Memory B cell (primary cell): ENCODE measurements around the gene SPATA7.

Experiments used
- ATAC-seq: fragments of 150-1000 bp; cut with Tn5 transposase; 2 replicates; pipeline ENCODE4 v1.10.0; 2021; ENCODE audit warnings: low read depth, mild to moderate bottlenecking, moderate library complexity
- DNase-seq, 2 donors: peaks; one replicate each; pipeline ENCODE4 v3.0.0; 2022; ENCODE audit warnings: low spot score in 2 of 2
- H3K27ac Mint-ChIP-seq: one replicate; pipeline ENCODE4 v1.8.0; 2022; ENCODE audit warnings: mild to moderate bottlenecking, moderate library complexity, mixed read lengths
- H3K27me3 Mint-ChIP-seq: one replicate; pipeline ENCODE4 v1.8.0; 2022; ENCODE audit warnings: mixed read lengths
- H3K36me3 Mint-ChIP-seq: one replicate; pipeline ENCODE4 v1.8.0; 2022; ENCODE audit warnings: mild to moderate bottlenecking, mixed read lengths
- H3K4me1 Mint-ChIP-seq: one replicate; pipeline ENCODE4 v1.8.0; 2022; ENCODE audit warnings: mixed read lengths
- H3K4me3 Mint-ChIP-seq: one replicate; pipeline ENCODE4 v1.8.0; 2022; ENCODE audit warnings: mild to moderate bottlenecking, moderate library complexity, mixed read lengths
- H3K9me3 Mint-ChIP-seq: one replicate; pipeline ENCODE4 v1.8.0; 2022; ENCODE audit warnings: mixed read lengths

The SPATA7 gene

GRCh38 chr14:88479574-88479987, 94.1 kb downstream of the SPATA7 start:
- H3K4me3 Mint-ChIP-seq, result no peak overlapping the region
- no peak for ATAC-seq
- no peaks in the 10 kb centered on the region for H3K4me1 Mint-ChIP-seq
- H3K36me3 Mint-ChIP-seq, result no peaks in the 10 kb centered on the region
- no peak for DNase-seq
- H3K27ac Mint-ChIP-seq, result no peak overlapping the region
- peaks cover 15% of the 10 kb centered on the region for H3K27me3 Mint-ChIP-seq
- no peaks in the 10 kb centered on the region for H3K9me3 Mint-ChIP-seq

GRCh38 chr14:88481059-88481458, 95.6 kb downstream of the SPATA7 start:
- H3K36me3 Mint-ChIP-seq, result no peaks in the 10 kb centered on the region
- peaks cover 17% of the 10 kb centered on the region for H3K27me3 Mint-ChIP-seq
- no peak overlapping the region for H3K27ac Mint-ChIP-seq
- H3K9me3 Mint-ChIP-seq, result no peaks in the 10 kb centered on the region
- no peak overlapping the region for H3K4me3 Mint-ChIP-seq
- DNase-seq, result no peak
- ATAC-seq, result no peak
- H3K4me1 Mint-ChIP-seq, result no peaks in the 10 kb centered on the region

- ATAC-seq (no peak), DNase-seq (no peak)
- Mint-ChIP-seq H3K27me3 (peaks cover 17% of the 10 kb centered on the region), H3K4me3 (no peak overlapping the region), H3K4me1 (no peaks in the 10 kb centered on the region), H3K9me3 (no peaks in the 10 kb centered on the region), H3K27ac (no peak overlapping the region), H3K36me3 (no peaks in the 10 kb centered on the region)
Observed at GRCh38 chr14:88481794-88482193, 96.3 kb downstream of the SPATA7 start.

- no peak overlapping the region for H3K27ac Mint-ChIP-seq
- no peaks in the 10 kb centered on the region for H3K4me1 Mint-ChIP-seq
- no peak for ATAC-seq
- H3K4me3 Mint-ChIP-seq, result no peak overlapping the region
- H3K36me3 Mint-ChIP-seq, result no peaks in the 10 kb centered on the region
- peaks cover 17% of the 10 kb centered on the region for H3K27me3 Mint-ChIP-seq
- H3K9me3 Mint-ChIP-seq, result no peaks in the 10 kb centered on the region
- no peak for DNase-seq
Observed at GRCh38 chr14:88482524-88482923, 97.1 kb downstream of the SPATA7 start.
